Dermis blood vessel endothelial cell (primary cell): ENCODE measurements around the gene MAFG. TPM values are rescaled to one million over a fixed set of nuclear protein-coding genes. Genes with fewer than 3 reads are reported as not detected.
A peak's percentile ranks its signal among the peaks of the same experiment; 100 is the strongest.

Experiments used
- DNase-seq: peaks from one replicate; pipeline ENCODE4 v3.0.0; 2010
- total RNA-seq: library from RNA; depleted of rRNA; stranded (reverse); fragments of >200 nt; gene quantifications from 2 replicates; pipeline ENCODE4 v1.2.3, GENCODE V29; 2014

MAFG gene
- total RNA-seq, 1 donor from 2014 or later: 19.7 TPM

DNA sequence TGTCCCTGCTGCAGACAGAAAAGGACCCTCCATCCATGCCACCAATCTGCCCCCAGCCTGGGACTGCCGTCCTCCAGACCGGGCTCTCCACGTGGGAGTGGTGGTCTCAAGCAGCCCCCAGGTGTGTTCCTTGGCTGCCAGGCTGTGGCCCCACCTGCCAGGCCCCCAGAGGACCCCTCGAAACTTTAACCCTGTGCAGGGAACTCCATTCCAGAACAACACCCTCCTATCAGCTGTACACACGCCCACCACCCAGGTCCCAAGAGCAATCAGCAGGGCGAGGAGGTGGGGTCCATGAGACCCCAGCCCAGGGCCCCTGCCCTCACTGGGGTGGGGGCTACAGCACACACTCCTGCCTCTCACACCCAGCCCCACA is 8.2 kb upstream of the MAFG start:
- DNase-seq: no peak

DNA sequence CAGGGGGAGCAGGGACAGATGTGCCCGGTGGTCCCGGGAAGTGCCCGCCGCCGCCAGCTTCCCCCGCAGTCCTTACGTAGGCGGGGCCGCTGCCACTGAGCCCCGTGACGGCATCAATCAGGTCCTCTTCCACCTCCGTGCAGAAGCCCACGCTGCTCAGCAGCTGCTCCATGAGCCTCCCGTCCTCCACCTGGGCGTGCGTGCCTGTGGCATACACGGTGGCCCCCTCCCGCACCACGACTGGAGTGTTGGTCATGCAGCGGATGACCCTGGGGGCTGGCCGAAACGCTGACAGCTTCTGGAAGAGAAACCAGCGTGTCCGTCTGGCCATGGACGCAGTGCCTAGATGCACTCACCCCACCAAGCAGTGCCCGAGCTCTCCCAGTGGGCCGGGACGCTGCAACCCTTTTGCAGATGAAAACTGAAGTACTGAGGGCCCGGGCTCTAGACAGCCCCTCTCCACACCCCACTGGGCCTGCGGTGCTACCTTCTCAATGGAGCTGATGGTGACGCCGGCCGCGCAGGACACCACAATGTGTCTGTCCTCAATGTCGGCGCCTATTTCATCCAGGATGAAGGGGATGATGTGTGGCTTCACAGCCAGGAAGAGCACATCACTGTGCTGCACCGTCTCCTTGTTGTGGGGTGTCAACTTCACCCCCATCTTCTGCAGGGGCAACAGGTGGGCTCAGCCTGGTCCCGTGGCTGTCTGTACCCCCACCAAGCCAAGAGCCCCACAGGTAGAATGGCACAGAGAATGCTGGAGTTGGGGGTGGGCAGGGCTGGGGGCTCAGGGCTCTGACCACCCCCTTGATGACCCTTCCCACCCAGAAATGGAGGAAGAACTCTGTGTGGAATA is 7.5 kb upstream of the MAFG start:
- no peak for DNase-seq

GRCh38 chr17:81934098-81934757 is 6.7 kb upstream of the MAFG start:
- DNase-seq: no peak

DNA sequence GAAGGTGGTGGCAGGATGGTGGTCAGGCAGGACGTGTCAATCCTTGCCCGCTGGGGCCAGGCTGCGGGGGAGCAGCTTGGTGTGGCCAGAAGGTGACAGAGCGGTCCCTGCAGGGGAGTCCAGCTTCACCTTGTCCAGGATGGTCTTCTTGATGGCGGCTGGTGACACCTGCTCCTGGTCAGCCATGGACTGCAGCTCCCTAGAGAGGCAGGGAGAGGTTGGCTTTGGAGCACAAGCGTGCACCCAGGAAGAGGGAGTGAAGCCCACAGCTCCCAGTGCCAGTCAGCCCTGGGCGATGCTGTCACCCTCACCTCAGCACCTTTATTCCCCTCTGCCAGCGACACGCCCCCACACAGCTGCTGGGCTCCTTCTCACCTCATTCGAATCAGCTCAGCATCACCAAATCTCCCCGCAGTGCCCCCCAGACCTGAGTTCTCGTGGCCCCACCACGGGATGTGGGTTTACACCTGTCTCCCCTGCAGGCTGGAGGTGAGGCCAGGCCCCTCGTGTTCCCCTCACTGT is 5.7 kb upstream of the MAFG start:
- DNase-seq: no peak

- DNase-seq: no peak
These were observed 4.9 kb upstream of the MAFG start for GRCh38 chr17:81932333-81932983.

DNA sequence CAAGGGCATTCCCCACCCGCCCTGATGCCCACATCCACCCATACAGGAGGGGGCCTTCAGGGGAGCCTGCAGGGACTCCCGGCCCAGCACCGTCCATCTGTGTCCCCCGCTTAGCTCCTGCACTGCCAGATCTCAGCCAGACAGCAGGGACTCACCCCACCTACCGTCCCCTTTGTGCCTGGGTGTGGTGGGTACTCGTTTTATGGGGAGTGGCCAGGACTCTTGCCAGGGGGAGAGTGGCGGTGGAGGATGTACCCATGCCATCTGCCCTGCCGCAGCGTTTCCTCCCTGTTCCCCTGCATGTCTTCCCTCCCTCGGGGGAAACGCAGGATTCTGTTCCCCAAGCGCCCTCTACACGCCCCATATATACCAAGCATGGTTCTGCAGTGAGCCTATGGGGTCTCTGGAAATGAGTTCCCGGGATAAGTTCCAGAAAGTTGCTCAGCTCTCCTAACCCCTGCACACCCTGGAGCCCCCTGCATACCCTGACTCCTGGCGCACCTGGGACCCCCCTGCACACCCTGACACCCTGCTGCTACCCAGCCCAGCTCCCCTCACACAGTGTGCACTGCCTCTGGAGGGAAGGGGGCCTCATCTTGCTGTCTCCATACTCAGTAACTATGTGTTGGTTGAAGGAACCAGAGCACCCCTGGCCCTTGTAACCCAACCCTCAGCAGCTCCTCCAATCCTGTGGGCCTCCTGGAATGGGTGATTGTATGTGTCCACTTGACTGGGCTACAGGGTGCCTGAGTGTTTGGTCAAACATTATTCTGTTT is 4.2 kb upstream of the MAFG start:
- no peak for DNase-seq

DNA sequence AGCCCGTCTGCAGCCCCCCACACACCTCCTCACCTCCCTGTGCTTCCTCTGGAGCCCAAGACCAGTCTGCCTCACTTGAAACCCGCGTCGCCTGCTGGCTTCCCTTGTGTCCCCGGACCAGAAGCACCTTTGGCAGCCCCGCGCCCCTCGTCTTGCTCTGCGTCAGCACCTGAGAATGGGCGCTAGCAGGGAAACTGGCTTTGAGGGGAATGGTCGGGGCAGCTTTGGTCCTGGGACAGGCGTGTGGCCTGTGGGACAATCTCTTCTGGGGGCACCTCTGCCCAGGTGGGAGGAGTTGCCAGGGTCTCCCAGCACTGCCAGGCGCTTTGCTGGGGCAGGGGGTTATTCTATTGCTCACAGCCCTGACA is 3.6 kb upstream of the MAFG start:
- no peak for DNase-seq

- DNase-seq: peak; percentile 21
These were observed 2.9 kb upstream of the MAFG start for GRCh38 chr17:81930142-81931125.

DNA sequence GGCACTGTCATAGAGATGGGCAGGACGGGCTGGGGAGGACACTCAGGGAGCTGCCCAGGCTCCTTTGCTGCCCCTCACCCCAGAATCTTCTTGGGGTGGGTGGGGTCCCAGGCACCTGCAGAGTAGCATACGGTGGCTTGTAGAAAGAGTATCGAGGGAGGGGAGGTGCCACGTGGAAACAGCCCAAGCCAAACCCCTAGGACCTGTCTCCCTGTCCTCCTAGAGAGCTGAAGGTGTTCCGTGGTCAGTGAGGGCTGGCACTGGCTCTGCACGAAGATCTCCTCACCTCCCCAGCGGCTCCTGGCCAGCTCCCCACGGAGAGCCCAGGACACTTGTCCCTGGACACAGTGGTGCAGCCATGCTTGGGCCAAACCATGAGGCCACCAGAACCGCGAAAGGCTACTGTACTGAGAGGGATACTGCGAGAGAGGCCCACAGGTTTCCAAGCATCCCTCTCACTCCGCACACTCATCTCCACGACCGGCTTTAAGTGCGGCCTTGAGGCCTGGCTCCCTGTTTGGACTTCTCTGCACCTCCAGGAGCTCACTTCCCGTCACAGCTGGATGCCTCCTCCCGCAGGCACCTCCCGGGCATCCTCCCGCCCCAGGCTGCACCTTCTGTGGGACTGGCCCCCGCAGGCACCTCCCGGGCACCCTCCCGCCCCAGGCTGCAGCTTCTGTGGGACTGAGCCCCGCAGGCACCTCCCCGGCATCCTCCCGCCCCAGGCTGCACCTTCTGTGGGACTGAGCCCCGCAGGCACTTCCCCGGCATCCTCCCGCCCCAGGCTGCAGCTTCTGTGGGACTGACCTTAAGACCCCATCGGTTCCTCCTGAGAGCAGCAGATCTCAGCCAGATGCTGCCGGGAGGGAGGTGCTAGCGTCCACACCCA is 2.0 kb upstream of the MAFG start:
- no peak for DNase-seq

GRCh38 chr17:81928544-81929252 is 1.2 kb upstream of the MAFG start:
- DNase-seq: no peak

- DNase-seq: peak; percentile 25
These were observed 333 bp downstream of the MAFG start for GRCh38 chr17:81927152-81927652.

GRCh38 chr17:81926451-81927151 is 934 bp downstream of the MAFG start:
- DNase-seq: peak; percentile 87

- DNase-seq: no peak
These were observed 1.6 kb downstream of the MAFG start for GRCh38 chr17:81925860-81926450.

- DNase-seq: no peak
These were observed 2.7 kb downstream of the MAFG start for GRCh38 chr17:81924557-81925532.

GRCh38 chr17:81923302-81924260 is 4.0 kb downstream of the MAFG start:
- peak; percentile 51 for DNase-seq
